AG10803 (cell line): Measurements from ENCODE around the gene CRKL.

Experiments
- DNase-seq: peaks from one replicate; pipeline ENCODE4 v3.0.0; 2010; ENCODE audit warnings: low read depth
- H3K4me3 ChIP-seq: 2 replicates; pipeline ENCODE4 v1.5.1; 2011; ENCODE audit warnings: mild to moderate bottlenecking, low read length, control low read depth
- CTCF ChIP-seq: conservative IDR thresholded peaks from 2 replicates; pipeline ENCODE4 v1.5.1; 2011; ENCODE audit warnings: mild to moderate bottlenecking, low read length, control low read depth, inconsistent platforms

Gene CRKL

GRCh38 chr22:20946991-20947390 is 29.8 kb downstream of the CRKL start:
- no peak for DNase-seq
- H3K4me3 ChIP-seq: no peak overlapping the region
- TF ChIP-seq CTCF: no peak

- DNase-seq: no peak
- TF ChIP-seq CTCF: no peak
These were observed 31.2 kb downstream of the CRKL start for GRCh38 chr22:20948450-20948849.

GRCh38 chr22:20948989-20949388 is 31.8 kb downstream of the CRKL start:
- no peak overlapping the region for H3K4me3 ChIP-seq
- no peak for DNase-seq
- TF ChIP-seq CTCF: no peak

More at GRCh38 chr22:20948450-20948849, 31.2 kb downstream of the CRKL start:
- H3K4me3 ChIP-seq: no peak overlapping the region

GRCh38 chr22:20949698-20950183 is 32.5 kb downstream of the CRKL start:
- H3K4me3 ChIP-seq: no peak overlapping the region
- no peak for TF ChIP-seq CTCF
- DNase-seq: no peak

GRCh38 chr22:20951151-20951931 is 34.1 kb downstream of the CRKL start:
- no peak for TF ChIP-seq CTCF
- DNase-seq: no peak
- H3K4me3 ChIP-seq: no peak overlapping the region

GRCh38 chr22:20951932-20952380 is 34.7 kb downstream of the CRKL start:
- no peak for TF ChIP-seq CTCF
- no peak overlapping the region for H3K4me3 ChIP-seq
- DNase-seq: no peak
